HCT116 (cell line): ENCODE measurements around the gene INPP4A.

ENCODE experiments used
- CEBPB ChIP-seq: IDR thresholded peaks from 2 replicates; pipeline ENCODE4 v1.6.1; 2012; ENCODE audit warnings: low read depth
- EGR1 ChIP-seq: IDR thresholded peaks from 2 replicates; pipeline ENCODE4 v1.6.1; 2012; ENCODE audit warnings: low read depth
- EZH2 ChIP-seq: fragments of 200-600 bp; sonication (generic); IDR thresholded peaks from 2 replicates; pipeline ENCODE4 v1.6.1; 2017; ENCODE audit warnings: antibody characterized with exemption, mixed run types
- JUND ChIP-seq: IDR thresholded peaks from 2 replicates; pipeline ENCODE4 v1.6.1; 2012
- POLR2A ChIP-seq: IDR thresholded peaks from 2 replicates; pipeline ENCODE4 v1.7.0; 2011; ENCODE audit warnings: borderline replicate concordance; ENCODE audit not compliant: insufficient read depth, insufficient read length; ENCODE audit errors: extremely low read depth
- RAD21 ChIP-seq: IDR thresholded peaks from 2 replicates; pipeline ENCODE4 v1.6.1; 2012; ENCODE audit warnings: low read depth, mild to moderate bottlenecking
- REST ChIP-seq: IDR thresholded peaks from 2 replicates; pipeline ENCODE4 v1.6.1; 2012; ENCODE audit warnings: low read depth
- YY1 ChIP-seq: IDR thresholded peaks from 2 replicates; pipeline ENCODE4 v1.6.1; 2011; ENCODE audit warnings: low read length, low read depth, moderate library complexity, mild to moderate bottlenecking; ENCODE audit not compliant: insufficient replicate concordance; ENCODE audit errors: extremely low read depth
- ZFX ChIP-seq: fragments of 450-650 bp; IDR thresholded peaks from 2 replicates; pipeline ENCODE4 v1.6.1; 2017
- TF ChIP-seq, protein P1 (sequence below): IDR thresholded peaks from 2 replicates; pipeline ENCODE4 v1.6.1; 2012
- TF ChIP-seq, protein P2 (sequence below), 3 experiments: fragments of 200-600 bp in 1 of 3; sonication (generic) in 1 of 3; IDR thresholded peaks in 2 of 3; conservative IDR thresholded peaks in 1 of 3; 2 replicates each; pipeline ENCODE4 v1.5.1; 2012 to 2017; ENCODE audit warnings: low read depth in 2 of 3, low read length in 2 of 3, antibody characterized with exemption in 1 of 3, borderline replicate concordance in 1 of 3, control low read depth in 1 of 3, mild to moderate bottlenecking in 1 of 3, mixed read lengths in 1 of 3, mixed run types in 1 of 3, moderate library complexity in 1 of 3; ENCODE audit not compliant: insufficient read depth in 1 of 3
- TF ChIP-seq, protein P3 (sequence below): IDR thresholded peaks from 2 replicates; pipeline ENCODE4 v1.6.1; 2011; ENCODE audit warnings: mild to moderate bottlenecking, low read length, moderate library complexity; ENCODE audit not compliant: insufficient replicate concordance; ENCODE audit errors: extremely low read depth

DNA sequence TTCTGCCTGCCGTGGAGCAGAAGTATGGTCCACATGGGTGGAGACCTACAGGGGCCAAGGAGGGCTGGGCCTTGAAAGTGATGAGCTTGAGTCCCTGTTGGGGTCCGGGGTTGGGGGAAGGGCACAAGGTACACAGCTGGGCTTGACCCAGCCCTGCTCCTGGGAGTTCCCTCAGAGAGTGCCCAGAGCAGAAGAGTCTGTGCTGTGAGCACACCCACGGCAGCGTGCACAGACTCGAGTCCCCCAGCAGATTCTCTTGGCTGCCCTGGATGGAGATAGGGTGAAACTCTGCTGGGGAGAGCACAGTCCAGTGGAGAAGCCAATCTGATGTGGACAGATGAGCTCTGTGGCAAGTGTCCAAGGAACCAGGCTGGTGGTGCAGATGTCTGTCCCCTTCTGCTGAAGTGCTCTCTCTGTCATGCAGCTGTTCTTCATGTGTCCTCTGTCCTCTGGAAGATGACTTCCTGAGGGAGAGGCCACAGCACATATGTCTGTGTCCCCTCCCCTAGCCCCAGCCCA lies 27.5 kb downstream of the INPP4A start:
- no peak for TF ChIP-seq REST
- TF ChIP-seq, protein P1, sequence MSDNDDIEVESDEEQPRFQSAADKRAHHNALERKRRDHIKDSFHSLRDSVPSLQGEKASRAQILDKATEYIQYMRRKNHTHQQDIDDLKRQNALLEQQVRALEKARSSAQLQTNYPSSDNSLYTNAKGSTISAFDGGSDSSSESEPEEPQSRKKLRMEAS: no peak
- TF ChIP-seq, protein P2, sequence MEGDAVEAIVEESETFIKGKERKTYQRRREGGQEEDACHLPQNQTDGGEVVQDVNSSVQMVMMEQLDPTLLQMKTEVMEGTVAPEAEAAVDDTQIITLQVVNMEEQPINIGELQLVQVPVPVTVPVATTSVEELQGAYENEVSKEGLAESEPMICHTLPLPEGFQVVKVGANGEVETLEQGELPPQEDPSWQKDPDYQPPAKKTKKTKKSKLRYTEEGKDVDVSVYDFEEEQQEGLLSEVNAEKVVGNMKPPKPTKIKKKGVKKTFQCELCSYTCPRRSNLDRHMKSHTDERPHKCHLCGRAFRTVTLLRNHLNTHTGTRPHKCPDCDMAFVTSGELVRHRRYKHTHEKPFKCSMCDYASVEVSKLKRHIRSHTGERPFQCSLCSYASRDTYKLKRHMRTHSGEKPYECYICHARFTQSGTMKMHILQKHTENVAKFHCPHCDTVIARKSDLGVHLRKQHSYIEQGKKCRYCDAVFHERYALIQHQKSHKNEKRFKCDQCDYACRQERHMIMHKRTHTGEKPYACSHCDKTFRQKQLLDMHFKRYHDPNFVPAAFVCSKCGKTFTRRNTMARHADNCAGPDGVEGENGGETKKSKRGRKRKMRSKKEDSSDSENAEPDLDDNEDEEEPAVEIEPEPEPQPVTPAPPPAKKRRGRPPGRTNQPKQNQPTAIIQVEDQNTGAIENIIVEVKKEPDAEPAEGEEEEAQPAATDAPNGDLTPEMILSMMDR (IDR thresholded peaks at IDR 0.05 in 2 of 3, conservative IDR thresholded peaks at IDR 0.05 in 1 of 3; ENCODE audit: borderline replicate concordance in 1 of 3, insufficient read depth in 1 of 3, low read depth in 2 of 3, low read length in 2 of 3): no peak
- no peak for TF ChIP-seq RAD21
- no peak for TF ChIP-seq POLR2A
- no peak for TF ChIP-seq JUND
- TF ChIP-seq YY1: no peak
- TF ChIP-seq, protein P3, sequence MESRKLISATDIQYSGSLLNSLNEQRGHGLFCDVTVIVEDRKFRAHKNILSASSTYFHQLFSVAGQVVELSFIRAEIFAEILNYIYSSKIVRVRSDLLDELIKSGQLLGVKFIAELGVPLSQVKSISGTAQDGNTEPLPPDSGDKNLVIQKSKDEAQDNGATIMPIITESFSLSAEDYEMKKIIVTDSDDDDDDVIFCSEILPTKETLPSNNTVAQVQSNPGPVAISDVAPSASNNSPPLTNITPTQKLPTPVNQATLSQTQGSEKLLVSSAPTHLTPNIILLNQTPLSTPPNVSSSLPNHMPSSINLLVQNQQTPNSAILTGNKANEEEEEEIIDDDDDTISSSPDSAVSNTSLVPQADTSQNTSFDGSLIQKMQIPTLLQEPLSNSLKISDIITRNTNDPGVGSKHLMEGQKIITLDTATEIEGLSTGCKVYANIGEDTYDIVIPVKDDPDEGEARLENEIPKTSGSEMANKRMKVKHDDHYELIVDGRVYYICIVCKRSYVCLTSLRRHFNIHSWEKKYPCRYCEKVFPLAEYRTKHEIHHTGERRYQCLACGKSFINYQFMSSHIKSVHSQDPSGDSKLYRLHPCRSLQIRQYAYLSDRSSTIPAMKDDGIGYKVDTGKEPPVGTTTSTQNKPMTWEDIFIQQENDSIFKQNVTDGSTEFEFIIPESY: no peak
- no peak for TF ChIP-seq EZH2
- TF ChIP-seq ZFX: no peak
- no peak for TF ChIP-seq CEBPB
- TF ChIP-seq EGR1: no peak
